Measurements from ENCODE around the gene CRIP2. TPM values are rescaled to one million over a fixed set of nuclear protein-coding genes. Genes with fewer than 3 reads are reported as not detected.

CRIP2 gene
- total RNA-seq, 4 donors from 2014 or later: 63.4 to 177 (median 122) TPM

- ATAC-seq (ENCODE audit: low FRiP score) (peak; percentile 8), DNase-seq (ENCODE audit: low spot score) (peak; percentile 67)
- TF ChIP-seq CTCF (IDR thresholded peaks at IDR 0.05): peak in 1 of 3 donors; percentile 11
Observed at GRCh38 chr14:105489542-105490266, 15.1 kb downstream of the CRIP2 start.

- no peak for ATAC-seq (ENCODE audit: low FRiP score)
- no peak for DNase-seq (ENCODE audit: low spot score)
- TF ChIP-seq CTCF (IDR thresholded peaks at IDR 0.05): no peak
Observed at GRCh38 chr14:105490267-105490571, 15.6 kb downstream of the CRIP2 start.

- DNase-seq (ENCODE audit: low spot score) (peak; percentile 98), ATAC-seq (ENCODE audit: low FRiP score) (peak; percentile 83)
- TF ChIP-seq CTCF (IDR thresholded peaks at IDR 0.05): peak in 2 of 3 donors; percentile 66 to 97
Observed at GRCh38 chr14:105490572-105491365, 16.1 kb downstream of the CRIP2 start, which contains the start of gene TEDC1. Gene TEDC1, plus strand, starts transcription at chr14:105491246. Its CDS starts 130 bp downstream, at chr14:105491376.

GRCh38 chr14:105491366-105491973 lies 16.8 kb downstream of the CRIP2 start:
- DNase-seq (ENCODE audit: low spot score): peak; percentile 66
- ATAC-seq (ENCODE audit: low FRiP score): no peak
- no peak for TF ChIP-seq CTCF (IDR thresholded peaks at IDR 0.05)

GRCh38 chr14:105492031-105492970 lies 17.7 kb downstream of the CRIP2 start:
- DNase-seq (ENCODE audit: low spot score) (no peak), ATAC-seq (ENCODE audit: low FRiP score) (no peak)
- no peak for TF ChIP-seq CTCF (IDR thresholded peaks at IDR 0.05)
